Renal cortex interstitium (tissue), 11 donors: ENCODE measurements around the gene RPS15. TPM values are rescaled to one million over a fixed set of nuclear protein-coding genes. Genes with fewer than 3 reads are reported as not detected.
"Not testable (repeated sequence)": the region's sequence is repeated elsewhere in the genome, so short reads cannot be mapped to it uniquely, and the experiment has no call there.

Source experiments
- DNase-seq, 11 donors: peaks; one replicate each; pipeline ENCODE4 v3.0.0-alpha.2; 2013; ENCODE audit warnings: low read depth in 9 of 11, low spot score in 4 of 11; ENCODE audit errors: extremely low read depth in 1 of 11
- polyA plus RNA-seq, 3 donors: library from polyadenylated mRNA; unstranded; fragments of 120-200 nt; gene quantifications; one replicate each; pipeline ENCODE4 v1.2.1, GENCODE V29; 2013; ENCODE audit not compliant: insufficient read length in 3 of 3

Gene RPS15
- polyA plus RNA-seq, 3 donors = 587 to 892 (median 766) TPM

DNA sequence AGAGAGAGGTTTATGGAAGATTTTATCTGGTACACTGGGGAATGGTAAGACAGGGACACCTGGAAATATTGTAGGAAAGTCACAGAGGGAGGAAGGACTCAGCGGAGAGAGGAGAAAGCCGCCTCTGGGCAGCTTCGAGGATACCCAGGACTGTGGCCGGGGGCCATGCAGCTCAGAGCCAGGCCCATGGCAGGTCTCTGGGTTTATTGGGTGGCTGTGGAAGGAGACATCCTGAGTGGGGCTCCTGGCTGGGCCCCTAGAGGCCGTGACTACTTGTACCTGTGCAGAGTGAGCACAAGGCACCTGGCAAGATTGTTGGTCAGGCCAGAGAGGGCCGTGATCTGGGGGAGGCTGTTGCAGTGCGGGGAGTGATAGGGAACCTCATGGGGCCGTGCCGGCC is 27.4 kb upstream of the RPS15 start:
- no peak for DNase-seq

GRCh38 chr19:1411255-1412191 is 26.7 kb upstream of the RPS15 start:
- DNase-seq = no peak

- no peak for DNase-seq
Measured at GRCh38 chr19:1412323-1412923, 25.8 kb upstream of the RPS15 start.

- DNase-seq = no peak
Measured at GRCh38 chr19:1412995-1413800, 25.0 kb upstream of the RPS15 start.

DNA sequence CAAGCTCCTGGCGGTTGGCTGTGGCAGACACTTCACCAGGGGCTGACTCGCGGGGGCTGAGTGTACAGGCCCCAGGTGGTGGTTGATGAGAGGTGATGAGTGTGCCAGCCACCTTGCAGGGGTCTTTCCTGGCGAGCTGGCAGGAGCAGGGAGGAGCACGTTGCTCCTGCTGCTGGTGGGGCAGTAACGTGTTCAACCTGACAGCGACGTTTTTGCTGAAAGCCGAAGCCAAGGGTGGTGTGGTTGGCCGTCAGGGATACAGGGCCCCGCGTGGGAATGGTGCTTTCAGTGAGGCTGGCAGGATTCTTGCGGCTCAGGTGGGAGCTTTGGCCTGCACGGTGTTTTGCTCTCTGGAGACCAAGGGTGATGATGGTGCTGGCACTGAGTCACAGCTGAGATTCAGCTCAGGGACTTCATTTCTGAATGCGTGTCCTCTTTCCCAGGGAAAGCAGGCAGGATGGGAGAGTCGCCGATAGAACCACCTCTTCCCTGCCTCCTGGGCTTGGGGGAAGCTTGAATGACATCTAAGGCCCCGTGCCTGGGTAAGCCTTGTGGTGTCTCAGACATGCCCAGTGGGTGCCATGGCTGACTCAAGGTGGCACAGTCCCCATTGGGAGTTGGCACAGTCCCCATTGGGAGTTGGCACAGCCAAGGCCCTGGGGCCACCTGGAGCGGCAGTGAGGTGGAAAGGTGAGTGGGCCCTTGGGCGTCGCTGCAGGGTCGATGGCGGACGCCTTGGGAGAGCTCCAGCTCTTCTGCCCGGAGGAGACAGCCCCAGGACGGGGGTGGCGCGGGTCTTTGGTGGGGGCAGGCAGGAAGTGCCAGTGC is 22.0 kb upstream of the RPS15 start:
- DNase-seq = no peak

DNA sequence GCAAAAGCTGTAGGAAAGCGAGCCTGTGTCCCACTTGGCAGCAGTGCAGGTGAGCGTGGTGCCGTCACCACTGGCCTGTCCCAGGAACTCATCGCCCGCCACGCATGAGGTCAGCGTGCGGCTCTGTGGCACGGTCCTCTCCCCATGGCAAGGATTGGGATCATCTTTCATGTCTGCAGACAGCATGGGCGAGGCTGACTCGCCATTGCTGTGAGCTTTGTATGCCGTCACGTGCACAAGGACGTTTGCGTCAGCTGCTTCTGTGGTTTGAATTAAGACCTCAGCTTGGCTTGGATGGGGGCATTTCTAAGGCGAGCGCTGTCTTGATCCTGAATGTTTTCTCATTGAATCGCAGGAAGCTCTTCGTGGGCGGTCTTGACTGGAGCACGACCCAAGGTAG is 21.1 kb upstream of the RPS15 start:
- DNase-seq = no peak

DNA sequence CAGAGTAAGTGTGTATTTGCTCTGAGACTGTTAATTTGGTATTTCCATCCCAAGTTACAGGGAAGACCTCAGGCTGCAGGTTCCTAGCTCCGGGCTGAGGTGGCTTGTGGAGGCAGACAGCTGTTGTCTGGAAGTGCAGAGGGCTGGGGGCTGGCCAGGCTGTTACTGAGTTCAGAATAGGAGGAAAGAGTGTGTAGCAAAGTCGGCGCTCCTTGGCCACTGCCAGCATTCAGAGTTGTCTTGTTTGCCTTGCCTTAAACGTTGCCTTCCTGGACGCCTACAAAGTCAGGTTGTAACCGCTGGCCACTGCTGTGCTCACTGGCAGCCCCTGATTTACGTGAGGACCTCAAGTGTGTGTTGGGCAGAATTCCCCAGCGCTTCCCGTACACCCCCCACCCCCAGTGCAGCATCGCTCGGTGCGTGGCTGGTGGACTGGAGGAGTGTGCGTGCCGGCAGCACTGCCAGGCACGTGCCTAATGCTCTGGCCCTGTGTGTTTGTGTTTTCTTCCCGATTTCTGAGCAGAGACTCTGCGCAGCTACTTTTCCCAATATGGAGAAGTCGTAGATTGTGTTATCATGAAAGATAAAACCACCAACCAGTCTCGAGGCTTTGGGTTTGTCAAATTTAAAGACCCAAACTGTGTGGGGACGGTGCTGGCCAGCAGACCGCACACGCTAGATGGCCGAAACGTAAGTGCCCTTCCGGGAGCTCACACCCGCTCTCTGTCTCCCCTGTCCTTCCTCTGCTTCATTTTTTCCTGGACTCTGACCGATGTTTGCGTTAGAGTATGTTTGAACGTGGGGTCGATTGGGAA is 20.3 kb upstream of the RPS15 start:
- DNase-seq = no peak

- no peak for DNase-seq
Measured at GRCh38 chr19:1418496-1418775, 19.8 kb upstream of the RPS15 start.

GRCh38 chr19:1418951-1419738 is 19.1 kb upstream of the RPS15 start:
- DNase-seq = no peak

DNA sequence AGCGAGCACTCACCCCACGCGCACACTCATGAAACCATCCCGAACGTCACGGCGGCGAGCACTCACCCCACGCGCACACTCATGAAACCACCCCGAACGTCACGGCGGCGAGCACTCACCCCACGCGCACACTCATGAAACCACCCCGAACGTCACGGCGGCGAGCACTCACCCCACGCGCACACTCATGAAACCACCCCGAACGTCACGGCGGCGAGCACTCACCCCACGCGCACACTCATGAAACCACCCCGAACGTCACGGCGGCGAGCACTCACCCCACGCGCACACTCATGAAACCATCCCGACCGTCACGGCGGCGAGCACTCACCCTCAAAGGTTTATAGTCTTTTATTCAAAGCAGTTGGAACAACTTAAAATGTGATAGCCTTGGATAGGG is 18.1 kb upstream of the RPS15 start:
- DNase-seq = not testable (repeated sequence)

GRCh38 chr19:1420590-1420989 is 17.6 kb upstream of the RPS15 start:
- DNase-seq = no peak

DNA sequence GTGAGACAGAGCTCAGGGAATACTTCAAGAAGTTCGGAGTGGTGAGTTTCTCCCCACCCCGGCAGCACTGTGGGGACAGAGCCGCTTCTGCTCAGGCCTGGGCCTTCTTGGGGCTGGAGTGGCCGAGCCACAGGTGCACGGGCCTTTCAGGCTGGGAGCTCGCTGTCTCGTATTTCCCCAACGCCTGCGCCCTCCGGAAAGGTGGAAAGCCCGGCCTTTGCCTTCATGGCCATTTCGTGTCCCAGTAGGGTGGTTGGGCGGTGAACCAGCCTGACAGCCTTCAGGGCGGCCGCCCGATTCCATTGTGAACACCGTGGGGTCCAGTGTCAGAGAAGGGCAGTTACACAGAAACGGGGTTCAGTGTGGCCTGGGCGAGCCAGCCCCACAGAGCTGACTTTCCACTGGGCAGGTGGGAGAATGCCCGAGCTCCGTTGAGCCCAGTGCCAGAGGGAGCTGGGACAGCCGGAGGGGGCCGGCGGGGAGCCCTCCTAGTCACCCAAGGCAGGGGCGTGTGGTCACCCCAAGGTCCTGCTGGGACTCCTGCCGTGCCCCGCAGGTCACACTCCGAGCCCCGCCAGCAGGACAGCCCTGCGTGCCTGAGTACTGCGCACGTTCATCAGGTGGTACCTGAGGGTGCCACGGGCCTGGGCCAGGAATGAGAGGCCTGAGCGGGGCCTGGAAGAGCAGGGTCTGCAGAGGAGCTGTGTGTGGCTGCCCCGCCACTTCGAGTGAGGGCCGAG is 16.8 kb upstream of the RPS15 start:
- no peak for DNase-seq

DNA sequence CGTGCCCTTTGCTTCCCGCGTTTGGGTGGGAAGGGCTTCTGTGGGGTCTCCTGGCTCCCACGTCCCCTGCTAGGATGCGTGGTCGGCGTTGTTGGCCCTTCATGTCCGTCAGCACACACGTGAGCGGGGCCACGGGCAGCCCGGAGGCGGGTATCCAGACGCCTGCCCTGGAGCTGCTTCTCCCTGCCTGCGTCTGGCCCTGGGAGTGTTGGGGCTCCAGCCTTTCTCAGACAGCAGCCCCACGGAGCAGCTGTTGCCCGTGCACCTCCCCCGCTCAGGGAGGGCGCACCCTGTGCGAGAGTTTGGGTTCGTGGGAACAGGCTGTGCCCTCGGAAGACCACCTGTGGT is 16.3 kb upstream of the RPS15 start:
- no peak for DNase-seq

GRCh38 chr19:1422360-1422759 is 15.8 kb upstream of the RPS15 start:
- no peak for DNase-seq

DNA sequence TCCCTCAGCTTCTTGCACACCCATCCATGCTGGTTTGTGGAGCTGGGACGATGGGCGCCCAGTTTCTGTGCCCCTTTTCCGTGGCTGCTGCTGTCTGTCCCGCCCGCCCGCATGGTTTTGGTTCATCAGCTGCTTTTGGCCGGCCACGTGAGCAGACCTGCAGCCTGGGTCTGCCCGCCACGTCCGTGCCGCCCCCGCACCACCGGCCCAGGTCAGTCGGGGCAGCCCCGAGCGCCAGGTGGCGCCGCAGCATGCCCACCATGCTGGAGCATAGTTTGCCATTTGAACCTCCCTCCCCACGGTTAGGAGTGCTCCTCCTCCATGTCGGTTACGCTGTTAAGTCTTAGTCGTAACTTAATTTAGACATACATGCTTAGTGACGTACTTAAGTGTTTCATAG is 15.3 kb upstream of the RPS15 start:
- no peak for DNase-seq

- no peak for DNase-seq
Measured at GRCh38 chr19:1423436-1424191, 14.6 kb upstream of the RPS15 start.
